GM23338 (cell line): ENCODE results near the gene TPPP3. TPM values are rescaled to one million over a fixed set of nuclear protein-coding genes. Genes with fewer than 3 reads are reported as not detected.

Experiments used
- ATAC-seq: fragments of 200-7000 bp; cut with Tn5 transposase; 3 replicates; pipeline ENCODE4 v1.9.1; 2020
- DNase-seq: peaks from one replicate; pipeline ENCODE4 v3.0.0-alpha.2; 2015; ENCODE audit warnings: low spot score
- H2AFZ ChIP-seq: fragments of 200-600 bp; sonication (generic); 2 replicates; pipeline ENCODE4 v1.8.0; 2016; ENCODE audit warnings: antibody characterized with exemption, mild to moderate bottlenecking, moderate library complexity
- H3F3A ChIP-seq: fragments of 200-600 bp; sonication (generic); replicated peaks from 2 replicates; pipeline ENCODE4 v1.8.0; 2017; ENCODE audit warnings: antibody characterized with exemption, mixed run types, low read depth
- H3K27ac ChIP-seq: fragments of 200-600 bp; sonication (generic); 2 replicates; pipeline ENCODE4 v1.6.1; 2016; ENCODE audit warnings: low read depth
- H3K27me3 ChIP-seq: fragments of 200-600 bp; sonication (generic); 2 replicates; pipeline ENCODE4 v1.8.0; 2016; ENCODE audit warnings: mild to moderate bottlenecking, mixed run types, moderate library complexity; ENCODE audit not compliant: insufficient read depth
- H3K36me3 ChIP-seq: fragments of 200-600 bp; sonication (generic); 2 replicates; pipeline ENCODE4 v1.8.0; 2016; ENCODE audit warnings: mild to moderate bottlenecking; ENCODE audit not compliant: insufficient read depth
- H3K4me1 ChIP-seq: fragments of 200-600 bp; sonication (generic); 2 replicates; pipeline ENCODE4 v1.8.0; 2016; ENCODE audit warnings: mild to moderate bottlenecking, moderate library complexity; ENCODE audit not compliant: insufficient read depth
- H3K4me2 ChIP-seq: fragments of 200-600 bp; sonication (generic); 2 replicates; pipeline ENCODE4 v1.7.1; 2017; ENCODE audit warnings: mixed run types
- H3K4me3 ChIP-seq: fragments of 200-600 bp; sonication (generic); 2 replicates; pipeline ENCODE4 v1.6.1; 2016; ENCODE audit warnings: mixed run types
- H3K79me2 ChIP-seq: fragments of 200-600 bp; sonication (generic); replicated peaks from 2 replicates; pipeline ENCODE4 v1.8.0; 2017; ENCODE audit warnings: mild to moderate bottlenecking; ENCODE audit not compliant: insufficient read depth
- H3K9me2 ChIP-seq: fragments of 200-600 bp; sonication (generic); 2 replicates; pipeline ENCODE4 v1.8.0; 2017; ENCODE audit not compliant: insufficient read depth
- H4K20me1 ChIP-seq: fragments of 200-600 bp; sonication (generic); replicated peaks from 2 replicates; pipeline ENCODE4 v1.8.0; 2017; ENCODE audit warnings: mild to moderate bottlenecking; ENCODE audit not compliant: insufficient read depth
- H3K27ac Mint-ChIP-seq: 2 replicates; pipeline ENCODE4 v1.8.0; 2020; ENCODE audit warnings: inconsistent platforms, mild to moderate bottlenecking, moderate library complexity, mixed read lengths
- H3K27me3 Mint-ChIP-seq: 3 replicates; pipeline ENCODE4 v1.8.0; 2022; ENCODE audit warnings: low read depth, mild to moderate bottlenecking, moderate library complexity, mixed read lengths, inconsistent platforms; ENCODE audit not compliant: insufficient read depth, poor library complexity
- H3K36me3 Mint-ChIP-seq: 3 replicates; pipeline ENCODE4 v1.8.0; 2021; ENCODE audit warnings: low read depth, mild to moderate bottlenecking, inconsistent platforms, moderate library complexity, mixed read lengths
- H3K4me1 Mint-ChIP-seq: 3 replicates; pipeline ENCODE4 v1.8.0; 2020; ENCODE audit warnings: mild to moderate bottlenecking, inconsistent platforms, mixed read lengths
- H3K4me3 Mint-ChIP-seq: 3 replicates; pipeline ENCODE4 v1.8.0; 2021; ENCODE audit warnings: moderate library complexity, mild to moderate bottlenecking, inconsistent platforms, mixed read lengths
- H3K9me3 Mint-ChIP-seq: 3 replicates; pipeline ENCODE4 v1.8.0; 2020; ENCODE audit warnings: moderate library complexity, mild to moderate bottlenecking, inconsistent platforms, mixed read lengths
- CREB1 ChIP-seq: fragments of 250-450 bp; sonication (Bioruptor Pico); IDR thresholded peaks from 2 replicates; pipeline ENCODE4 v1.5.0; 2020; ENCODE audit warnings: low read depth, mild to moderate bottlenecking, moderate library complexity
- CTCF ChIP-seq, 2 experiments: fragments of 200-600 bp in 1 of 2; sonication (generic) in 1 of 2; conservative IDR thresholded peaks; 2 replicates each; pipeline versions ENCODE4 v1.5.1 to v1.6.1; 2016 to 2017; ENCODE audit warnings: antibody characterized with exemption in 2 of 2, low read depth in 2 of 2, mild to moderate bottlenecking in 2 of 2, moderate library complexity in 1 of 2
- ETS1 ChIP-seq: IDR thresholded peaks from 2 replicates; pipeline ENCODE4 v1.6.1; 2016; ENCODE audit warnings: antibody characterized with exemption
- EZH2 ChIP-seq: fragments of 200-600 bp; sonication (generic); IDR thresholded peaks from one replicate; pipeline ENCODE4 v1.8.0; 2017; ENCODE audit warnings: antibody characterized with exemption, mild to moderate bottlenecking, low read depth; ENCODE audit not compliant: unreplicated experiment
- EZH2phosphoT487 ChIP-seq: fragments of 200-600 bp; sonication (generic); IDR thresholded peaks from one replicate; pipeline ENCODE4 v1.8.1; 2018; ENCODE audit warnings: antibody characterized with exemption; ENCODE audit not compliant: unreplicated experiment
- JUNB ChIP-seq: IDR thresholded peaks from one replicate; pipeline ENCODE4 v1.6.1; 2016; ENCODE audit warnings: antibody characterized with exemption; ENCODE audit not compliant: unreplicated experiment
- NANOG ChIP-seq: IDR thresholded peaks from 2 replicates; pipeline ENCODE4 v1.6.1; 2016; ENCODE audit warnings: antibody characterized with exemption, borderline replicate concordance
- POLR2AphosphoS5 ChIP-seq: IDR thresholded peaks from 2 replicates; pipeline ENCODE4 v1.6.1; 2016; ENCODE audit warnings: antibody characterized with exemption, low read depth
- REST ChIP-seq: IDR thresholded peaks from one replicate; pipeline ENCODE4 v1.6.1; 2018; ENCODE audit warnings: antibody characterized with exemption; ENCODE audit not compliant: unreplicated experiment
- STAT1 ChIP-seq: IDR thresholded peaks from one replicate; pipeline ENCODE4 v1.6.1; 2016; ENCODE audit warnings: antibody characterized with exemption; ENCODE audit not compliant: unreplicated experiment
- ZNF114 ChIP-seq: fragments of 250-450 bp; sonication (Bioruptor Pico); IDR thresholded peaks from 2 replicates; pipeline ENCODE4 v1.5.0; 2020; ENCODE audit warnings: mild to moderate bottlenecking, moderate library complexity
- ZNF331 ChIP-seq: fragments of 250-450 bp; sonication (Bioruptor Pico); IDR thresholded peaks from 2 replicates; pipeline ENCODE4 v1.5.0; 2020; ENCODE audit warnings: low read depth, mild to moderate bottlenecking, moderate library complexity
- ZNF462 ChIP-seq: fragments of 250-450 bp; sonication (Bioruptor Pico); IDR thresholded peaks from 2 replicates; pipeline ENCODE4 v1.5.0; 2020; ENCODE audit warnings: mild to moderate bottlenecking, moderate library complexity
- polyA plus RNA-seq: library from polyadenylated mRNA; unstranded; fragments of >200 nt; fragmentation: Nextera tagmentation; extraction: Ambion mirVana; gene quantifications from 2 replicates; pipeline ENCODE4 v1.2.1, GENCODE V29; 2016
- total RNA-seq: library from RNA; depleted of rRNA; stranded (reverse); fragments of >200 nt; shearing (Covaris generic); gene quantifications from 2 replicates; pipeline ENCODE4 v1.2.3, GENCODE V29; 2014

The TPPP3 gene
- total and polyA plus RNA-seq, 2 experiments from 2014 or later = 0.26 to 0.28 TPM

- no peak overlapping the region for H3K4me3 ChIP-seq
Measured at GRCh38 chr16:67411339-67411738, 18.0 kb upstream of the TPPP3 start.

More at GRCh38 chr16:67411339-67411738, 18.0 kb upstream of the TPPP3 start:
- TF ChIP-seq REST (no peak), ZNF331 (no peak), NANOG (no peak), ETS1 (no peak), POLR2AphosphoS5 (no peak), JUNB (no peak), STAT1 (no peak), ZNF114 (no peak), EZH2phosphoT487 (no peak), EZH2 (no peak), ZNF462 (CRISPR knock-in tag) (no peak), CTCF (conservative IDR thresholded peaks at IDR 0.05; ENCODE audit: low read depth in 2 of 2) (no peak), CREB1 (CRISPR knock-in tag) (no peak)
- Histone ChIP-seq H3K27me3 (no peaks in the 10 kb centered on the region), H3K4me2 (no peak overlapping the region), H4K20me1 (no peaks in the 10 kb centered on the region; the same call in 1 of the 2 replicates), H3K79me2 (no peaks in the 10 kb centered on the region), H3K4me1 (peaks cover 25% of the 10 kb centered on the region), H3K9me2 (no peaks in the 10 kb centered on the region), H3F3A (peaks cover 6% of the 10 kb centered on the region; the same call in 1 of the 2 replicates), H3K36me3 (no peaks in the 10 kb centered on the region), H3K27ac (no peak overlapping the region), H2AFZ (no peak overlapping the region)
- ATAC-seq = no peak
- H3K4me1 Mint-ChIP-seq = peaks cover 28% of the 10 kb centered on the region
- no peak overlapping the region for H3K27ac Mint-ChIP-seq
- H3K27me3 Mint-ChIP-seq = peaks cover 19% of the 10 kb centered on the region
- no peaks in the 10 kb centered on the region for H3K9me3 Mint-ChIP-seq
- no peak overlapping the region for H3K4me3 Mint-ChIP-seq
- H3K36me3 Mint-ChIP-seq = no peaks in the 10 kb centered on the region; the same call in 2 of the 3 replicates
- DNase-seq = no peak
